IPS-20b (cell line): ENCODE results near the gene DEDD.

Source experiments
- H3K27ac ChIP-seq: one replicate; pipeline ENCODE4 v1.5.1; 2013; ENCODE audit warnings: low read length
- H3K27me3 ChIP-seq: 2 replicates; pipeline ENCODE4 v1.6.1; 2013; ENCODE audit warnings: mild to moderate bottlenecking, low read length, inconsistent platforms; ENCODE audit not compliant: insufficient read depth
- H3K36me3 ChIP-seq: 2 replicates; pipeline ENCODE4 v1.6.1; 2013; ENCODE audit warnings: low read depth, mild to moderate bottlenecking, inconsistent platforms, low read length, moderate library complexity; ENCODE audit not compliant: insufficient read depth
- H3K4me1 ChIP-seq: 2 replicates; pipeline ENCODE4 v1.6.1; 2013; ENCODE audit warnings: mild to moderate bottlenecking, control low read depth, inconsistent platforms, low read length, moderate library complexity; ENCODE audit not compliant: insufficient read depth
- H3K4me3 ChIP-seq: 2 replicates; pipeline ENCODE4 v1.5.1; 2013; ENCODE audit warnings: mild to moderate bottlenecking, low read length, inconsistent platforms
- H3K9ac ChIP-seq: 2 replicates; pipeline ENCODE4 v1.6.1; 2013; ENCODE audit warnings: low read depth, mild to moderate bottlenecking, inconsistent platforms, low read length, moderate library complexity
- H3K9me3 ChIP-seq: 2 replicates; pipeline ENCODE4 v1.6.1; 2013; ENCODE audit warnings: mild to moderate bottlenecking, low read depth, low read length, inconsistent platforms; ENCODE audit not compliant: insufficient read depth

DEDD gene

GRCh38 chr1:161077426-161077825, 55.0 kb downstream of the DEDD start:
- Histone ChIP-seq H3K9me3 (no peaks in the 10 kb centered on the region), H3K4me1 (0 out of 2 replicates have a peak, but pooled peaks cover 4% of the 10 kb centered on the region), H3K36me3 (no peaks in the 10 kb centered on the region), H3K27ac (no peak overlapping the region), H3K4me3 (no peak overlapping the region), H3K9ac (no peak overlapping the region), H3K27me3 (no peaks in the 10 kb centered on the region)

DNA sequence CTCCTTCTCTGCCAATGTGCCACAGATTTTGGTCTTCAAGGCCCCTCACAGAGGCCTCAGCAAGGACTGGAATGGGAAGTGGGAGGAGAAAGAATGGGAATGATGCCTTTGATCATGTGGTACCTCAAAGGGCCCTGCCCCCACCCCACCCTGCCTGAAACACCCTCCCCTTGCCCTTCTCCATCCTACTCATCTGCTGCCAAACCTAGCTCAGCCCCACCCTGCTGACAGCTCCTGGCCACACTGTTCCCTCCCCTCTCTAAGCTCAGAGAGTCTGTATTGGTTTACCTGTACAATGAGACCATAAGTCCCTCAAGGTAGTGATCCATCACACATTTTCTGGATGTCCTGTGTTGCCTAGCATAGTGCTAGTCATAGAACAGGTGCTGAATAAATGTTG, 56.1 kb downstream of the DEDD start:
- Histone ChIP-seq H3K4me1 (0 out of 2 replicates have a peak, but pooled peaks cover 4% of the 10 kb centered on the region), H3K27me3 (no peaks in the 10 kb centered on the region), H3K9me3 (no peaks in the 10 kb centered on the region), H3K27ac (no peak overlapping the region), H3K36me3 (no peaks in the 10 kb centered on the region), H3K9ac (no peak overlapping the region; the same call in 1 of the 2 replicates), H3K4me3 (no peak overlapping the region)

DNA sequence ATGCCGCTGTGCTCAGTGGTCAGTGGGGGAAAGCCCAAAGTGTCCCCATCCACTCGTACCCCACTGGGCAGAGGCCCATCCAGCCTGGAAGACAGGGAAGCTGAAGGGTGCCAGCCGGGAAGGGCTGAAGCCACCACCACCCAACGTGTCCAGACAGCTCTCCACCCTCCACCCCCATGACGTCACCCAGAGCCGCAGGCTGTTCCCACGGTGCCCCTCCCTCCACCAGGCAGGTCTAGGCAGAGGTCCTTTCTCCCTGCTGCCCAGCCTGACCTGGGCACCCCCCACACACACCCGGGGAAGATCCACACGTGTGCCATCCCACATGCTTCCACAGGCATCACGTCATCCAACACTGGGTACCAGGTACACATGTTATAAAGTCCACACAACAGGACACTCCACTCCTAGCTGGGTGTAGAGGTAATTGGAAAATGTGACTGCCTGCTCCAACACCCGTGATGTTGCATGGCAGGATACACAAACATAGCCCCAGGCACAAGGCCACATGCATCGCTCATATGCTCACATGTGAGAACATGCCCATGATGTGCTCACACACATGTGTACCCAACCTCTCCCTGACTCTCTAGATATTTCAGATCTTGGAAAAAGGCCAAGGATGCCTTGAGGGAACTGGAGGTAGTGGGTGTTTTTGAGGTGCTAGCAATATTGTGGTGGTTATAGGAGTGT, 57.6 kb downstream of the DEDD start:
- Histone ChIP-seq H3K27ac (no peak overlapping the region), H3K4me3 (no peak overlapping the region), H3K9me3 (no peaks in the 10 kb centered on the region), H3K4me1 (no peaks in the 10 kb centered on the region), H3K36me3 (no peaks in the 10 kb centered on the region), H3K27me3 (no peaks in the 10 kb centered on the region), H3K9ac (no peak overlapping the region)

GRCh38 chr1:161073474-161074121, 58.9 kb downstream of the DEDD start:
- Histone ChIP-seq H3K4me3 (no peak overlapping the region), H3K4me1 (no peaks in the 10 kb centered on the region), H3K27ac (no peak overlapping the region), H3K9ac (no peak overlapping the region), H3K36me3 (no peaks in the 10 kb centered on the region), H3K9me3 (no peaks in the 10 kb centered on the region), H3K27me3 (no peaks in the 10 kb centered on the region)

DNA sequence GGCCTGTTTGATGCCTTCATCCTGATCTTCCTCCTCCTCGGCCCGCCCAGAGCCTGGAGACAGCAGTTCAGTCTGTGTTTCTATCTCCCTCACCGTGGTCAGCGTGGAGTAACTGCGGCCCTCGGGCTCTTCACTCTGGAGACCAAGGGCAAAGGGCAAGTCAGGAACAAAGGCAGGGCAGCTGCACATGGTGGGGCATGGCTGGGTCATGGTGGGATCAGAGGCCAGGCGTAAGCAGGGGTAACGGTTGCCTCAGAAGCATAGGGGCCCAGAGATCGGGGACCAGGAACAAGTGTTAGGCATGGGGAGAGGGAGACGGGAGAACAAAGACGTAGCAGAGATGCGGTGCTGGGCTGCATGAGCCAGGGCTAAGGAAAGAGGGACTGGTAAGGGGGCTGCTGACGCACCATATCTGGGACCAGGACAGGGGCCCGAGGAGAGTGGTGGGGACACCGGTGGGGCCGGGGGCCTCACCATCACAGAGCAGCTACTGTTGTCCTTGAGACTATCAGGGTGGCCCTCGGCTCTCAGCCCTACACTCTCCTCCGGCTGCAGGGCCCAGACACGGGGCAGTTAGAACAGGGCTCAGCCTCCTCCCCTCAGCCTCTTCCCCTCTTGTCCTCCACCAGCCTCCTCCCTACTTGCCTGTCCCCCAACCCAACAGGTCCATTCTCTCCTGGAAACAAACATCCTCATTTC, 59.6 kb downstream of the DEDD start:
- Histone ChIP-seq H3K4me3 (no peak overlapping the region), H3K27me3 (no peaks in the 10 kb centered on the region), H3K27ac (no peak overlapping the region), H3K36me3 (no peaks in the 10 kb centered on the region), H3K4me1 (no peaks in the 10 kb centered on the region), H3K9me3 (no peaks in the 10 kb centered on the region), H3K9ac (no peak overlapping the region)

GRCh38 chr1:161071886-161072371, 60.5 kb downstream of the DEDD start:
- Histone ChIP-seq H3K9me3 (no peaks in the 10 kb centered on the region), H3K27ac (no peak overlapping the region), H3K4me1 (no peaks in the 10 kb centered on the region), H3K4me3 (no peak overlapping the region), H3K9ac (no peak overlapping the region), H3K27me3 (no peaks in the 10 kb centered on the region), H3K36me3 (no peaks in the 10 kb centered on the region)
